GM18511 (cell line): ENCODE results near the gene MKKS.

Experiments
- ATAC-seq: cut with Tn5 transposase; IDR thresholded peaks from one replicate; pipeline ENCODE4 v1.9.1; 2021; ENCODE audit warnings: mild to moderate bottlenecking, moderate library complexity; ENCODE audit not compliant: unreplicated experiment

The MKKS gene

DNA sequence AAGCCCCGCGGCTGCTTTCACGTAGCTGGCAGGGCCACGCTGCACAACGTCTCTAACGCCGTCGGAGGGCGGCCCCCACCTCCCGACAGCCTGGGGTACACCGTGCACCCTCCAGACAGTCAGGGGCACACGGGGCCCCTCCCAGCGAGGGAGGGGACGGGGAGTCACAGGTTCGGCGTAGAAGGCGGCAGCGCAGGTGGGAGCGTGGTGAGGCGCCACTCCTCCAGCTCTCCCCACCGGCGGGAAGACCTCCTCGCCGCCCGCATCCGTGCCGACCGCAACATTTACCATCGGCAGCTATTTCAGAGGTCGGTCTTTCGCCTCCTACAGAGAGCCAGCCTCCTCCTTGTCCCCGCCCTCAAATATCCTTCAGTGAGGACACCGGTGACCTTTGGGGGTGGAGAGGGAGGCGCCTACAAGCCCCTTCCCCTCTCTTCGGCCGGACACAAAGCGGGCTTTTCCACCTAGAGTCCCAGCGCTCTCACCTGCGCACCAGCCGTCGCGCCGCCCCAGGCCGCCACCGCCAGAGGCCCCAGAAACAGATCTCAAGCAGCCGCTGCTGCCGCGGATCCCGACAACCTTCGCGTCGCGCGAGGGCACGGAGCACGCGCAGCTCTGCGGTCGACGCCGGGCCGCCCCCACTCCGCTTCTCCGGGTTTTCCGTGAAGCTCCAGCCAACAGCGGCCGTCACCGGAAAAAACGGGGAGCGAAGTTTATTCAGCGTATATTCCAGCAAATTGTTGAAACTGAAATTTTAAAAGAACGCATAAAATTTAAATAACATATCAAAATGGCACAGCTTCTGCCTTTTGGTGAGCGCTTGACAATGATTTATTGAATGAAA is at the start of gene MKKS:
TSS of gene MKKS (minus strand) at position 600 of the 844 bp plus-strand sequence. CDS start 20,708 bp downstream, outside the sequence.
- ATAC-seq = peak; percentile 62

DNA sequence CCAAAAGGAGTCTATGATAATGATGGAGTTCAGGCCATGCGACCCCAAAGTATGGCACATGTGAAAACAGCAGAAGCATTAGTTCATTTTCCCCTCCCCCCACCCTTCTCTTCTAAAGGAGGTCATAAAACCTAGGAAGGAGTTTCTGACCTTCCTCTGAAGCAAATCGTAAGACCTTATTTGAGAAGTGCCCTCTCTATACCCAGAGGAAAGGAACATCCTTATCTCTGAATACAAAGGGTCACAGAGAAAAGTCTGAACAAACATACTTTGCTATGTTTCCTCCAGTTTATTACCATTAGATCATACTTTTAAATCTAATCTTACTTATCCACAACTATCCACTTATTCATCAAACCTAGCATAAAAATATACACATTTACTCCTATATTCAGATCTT is 49.7 kb upstream of the MKKS start:
- ATAC-seq = no peak

DNA sequence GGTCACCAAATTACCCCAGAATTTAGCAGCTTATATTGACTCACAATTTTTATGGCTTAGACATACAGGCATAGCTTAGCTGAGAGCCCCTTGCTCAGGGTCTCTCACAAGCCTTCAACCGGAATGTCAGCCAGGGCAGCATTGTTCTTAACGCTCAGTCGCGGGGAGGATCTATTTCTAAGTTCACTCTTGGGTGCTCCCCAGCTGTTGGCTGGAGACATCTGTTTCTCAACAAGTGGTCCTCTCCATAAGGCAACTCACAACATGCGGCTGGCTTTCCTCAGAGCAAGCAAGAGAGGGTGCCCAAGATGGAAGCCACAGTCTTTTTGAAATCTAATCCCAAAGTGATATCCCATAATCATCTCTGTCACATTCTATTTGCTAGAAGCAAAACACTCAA is 47.7 kb upstream of the MKKS start:
- no peak for ATAC-seq

DNA sequence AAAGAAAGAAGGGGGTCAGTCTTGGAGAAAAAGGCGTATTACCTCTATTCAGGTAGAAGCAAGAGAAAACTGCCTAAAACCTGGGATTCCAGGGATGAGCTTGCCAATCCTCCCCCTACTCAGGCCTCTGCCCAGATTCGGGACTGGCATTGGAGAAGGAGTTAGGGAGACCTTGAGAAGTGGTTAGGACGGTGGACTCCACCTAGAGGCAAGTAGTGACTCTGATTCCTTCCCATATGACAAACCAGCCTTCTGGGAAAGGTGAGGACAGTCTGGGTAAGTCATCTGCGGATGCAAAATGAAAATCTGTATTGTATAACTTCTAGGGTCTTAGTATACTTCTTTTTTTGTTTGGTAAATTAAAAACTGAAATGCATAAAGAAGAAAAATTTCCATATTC is 44.9 kb upstream of the MKKS start:
- ATAC-seq = no peak

DNA sequence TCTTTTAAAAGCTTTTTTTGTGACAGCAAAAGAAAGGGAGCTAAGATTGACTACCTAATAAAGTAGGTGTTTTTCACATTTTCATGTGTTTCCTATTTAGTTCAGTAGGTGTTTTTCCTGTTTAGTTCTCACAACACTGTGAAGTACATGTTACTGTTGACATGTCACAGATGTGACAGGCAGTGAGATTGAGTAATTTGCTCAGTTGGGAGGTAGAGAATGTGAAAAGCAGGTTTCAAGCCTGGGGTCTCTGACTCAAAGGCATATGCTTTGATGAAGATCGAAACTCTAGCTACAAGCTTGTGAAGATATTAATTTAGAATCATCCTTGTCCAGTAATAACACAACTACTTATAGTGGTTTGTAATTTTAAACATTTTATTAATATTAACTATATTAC is 44.2 kb upstream of the MKKS start:
- ATAC-seq = peak; percentile 79

DNA sequence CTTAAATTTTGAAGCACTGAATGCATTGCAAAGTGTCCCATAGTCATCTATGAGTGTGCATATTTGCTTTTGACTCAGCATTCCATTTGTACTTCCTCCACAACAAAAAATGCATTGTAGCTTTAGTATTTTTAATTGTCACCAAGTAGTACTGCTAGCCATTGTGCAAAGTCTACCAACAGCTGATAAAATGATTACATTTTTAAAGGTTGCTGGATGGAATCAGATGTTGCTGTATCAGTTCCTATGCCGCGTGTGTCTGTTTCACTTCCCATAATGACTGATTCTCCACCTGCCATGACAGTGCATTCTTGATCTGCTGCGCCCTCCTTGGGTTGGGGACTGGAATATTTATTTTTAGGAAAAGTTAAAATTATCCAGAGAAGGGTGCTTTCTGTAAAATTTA is 42.3 kb upstream of the MKKS start:
- peak; percentile 71 for ATAC-seq

DNA sequence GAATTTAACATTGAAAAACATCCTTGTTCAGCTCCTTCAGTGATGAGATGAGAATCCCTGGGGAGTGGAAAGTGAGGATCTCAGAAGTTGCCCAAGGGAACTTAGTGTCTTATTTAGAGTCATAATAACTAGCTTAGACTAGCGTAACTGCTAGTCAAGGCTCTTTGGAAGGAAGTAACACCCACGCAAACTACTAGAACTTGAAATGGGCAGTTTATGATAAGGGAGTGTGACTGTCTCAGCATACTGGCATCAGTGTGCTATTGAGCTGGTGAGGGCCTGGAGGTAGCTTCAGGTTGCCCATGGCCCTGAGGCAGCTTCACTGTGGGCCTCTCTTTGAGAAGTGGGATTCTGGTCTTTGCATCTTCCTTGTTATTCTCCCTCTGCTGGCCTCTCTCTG is 41.2 kb upstream of the MKKS start:
- no peak for ATAC-seq

DNA sequence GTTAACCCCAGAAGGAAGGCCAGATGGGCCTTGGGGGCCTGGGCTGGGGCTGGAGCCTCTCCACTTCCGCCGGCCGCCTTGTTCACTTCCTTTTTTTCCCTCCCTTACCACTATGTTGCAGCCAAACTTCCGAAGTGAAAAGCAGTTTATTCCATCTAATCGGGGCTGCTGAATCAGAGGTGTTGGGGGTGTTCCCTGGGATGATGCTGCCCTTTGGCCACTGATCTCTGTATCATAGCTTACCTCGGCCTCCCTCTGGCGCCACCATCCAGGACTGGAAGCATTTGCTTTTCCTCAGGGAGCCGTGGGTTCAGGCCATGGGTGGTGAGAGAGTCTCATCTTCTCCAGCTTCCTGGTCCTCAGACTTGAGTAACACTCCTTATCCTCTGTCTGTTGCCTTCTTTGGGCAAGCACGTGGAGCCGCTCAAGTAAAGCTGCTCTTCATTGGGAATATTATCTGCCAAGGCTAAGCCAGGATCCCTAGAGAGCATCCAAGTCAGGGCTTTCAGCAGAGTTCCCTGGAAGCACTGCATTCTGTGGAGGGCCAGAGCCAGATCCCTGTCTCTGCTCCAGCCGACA is 40.7 kb upstream of the MKKS start:
- ATAC-seq = no peak

DNA sequence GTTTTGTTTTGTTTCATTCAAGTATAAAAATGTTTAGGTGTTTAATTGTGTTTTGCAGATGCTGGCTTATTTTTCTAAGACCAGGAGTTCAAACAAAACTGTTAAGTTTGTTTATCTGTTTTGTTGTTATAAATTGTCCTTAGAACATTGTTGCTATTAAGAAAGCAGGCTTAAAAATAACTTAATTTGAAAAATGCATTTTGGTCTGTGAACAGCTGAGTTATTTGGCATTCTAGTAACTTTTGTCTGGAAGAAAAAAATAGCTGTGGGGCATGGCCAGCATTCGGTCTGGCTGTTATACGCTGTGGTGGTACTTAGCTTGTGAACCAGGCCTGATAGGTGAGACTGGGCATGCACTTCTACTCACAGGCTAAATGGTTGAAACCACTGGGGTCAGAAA is 38.8 kb upstream of the MKKS start:
- ATAC-seq = no peak

DNA sequence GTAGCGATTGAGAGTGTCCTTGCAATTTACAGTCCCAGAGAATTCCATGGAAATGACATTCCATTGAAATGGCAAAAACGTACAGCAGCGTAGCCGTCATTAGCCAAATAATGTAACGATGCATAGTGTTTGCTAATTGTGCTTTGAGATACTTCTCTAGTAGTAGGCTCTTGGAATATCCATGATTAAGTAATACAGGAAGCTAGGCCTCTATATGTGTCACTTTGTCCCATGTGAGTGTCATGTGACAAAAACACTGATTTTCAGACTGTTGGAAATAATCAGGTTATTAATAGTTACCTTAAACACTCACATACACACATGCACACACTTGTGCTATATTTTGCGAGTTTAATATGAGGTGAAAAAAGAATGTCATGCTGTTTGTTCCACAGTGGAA is 36.3 kb upstream of the MKKS start:
- ATAC-seq = no peak

DNA sequence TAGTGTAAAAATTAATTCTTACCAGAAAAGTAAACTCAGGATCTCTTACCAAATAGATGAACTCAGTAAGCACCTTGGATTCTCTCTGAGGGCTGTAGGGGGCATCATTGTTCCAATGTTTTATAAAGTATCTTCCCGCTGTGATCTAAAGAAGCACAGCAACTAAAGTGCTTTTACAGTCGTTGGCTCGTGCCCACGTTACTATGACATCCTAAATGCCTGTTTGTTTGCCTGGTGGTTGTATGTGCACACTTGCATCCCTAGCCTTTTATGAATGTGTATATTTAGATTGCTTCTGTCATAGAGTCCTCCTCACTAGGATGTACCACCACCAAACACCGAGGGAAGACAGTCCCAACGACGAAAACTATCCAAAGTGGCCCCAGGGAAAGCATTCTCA is 35.6 kb upstream of the MKKS start:
- no peak for ATAC-seq

DNA sequence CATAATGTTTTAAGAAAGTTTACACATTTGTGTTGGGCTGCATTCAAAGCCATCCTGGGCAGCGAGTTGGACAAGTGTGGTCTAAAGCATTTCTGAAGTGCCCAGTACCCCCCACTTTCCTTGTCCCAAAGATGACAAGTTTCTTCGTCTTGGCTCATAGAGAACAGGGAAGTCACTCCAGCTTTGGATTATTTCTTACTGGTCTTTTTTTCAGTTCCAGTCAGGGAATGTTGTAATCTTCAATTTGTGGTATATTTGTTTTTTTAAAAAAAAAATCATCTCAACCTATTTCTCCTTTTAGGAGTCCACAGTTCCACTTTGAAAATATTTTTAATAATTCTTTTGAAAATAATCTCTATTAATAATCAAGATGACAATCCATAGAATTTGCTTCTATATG is 35.0 kb upstream of the MKKS start:
- ATAC-seq = no peak

DNA sequence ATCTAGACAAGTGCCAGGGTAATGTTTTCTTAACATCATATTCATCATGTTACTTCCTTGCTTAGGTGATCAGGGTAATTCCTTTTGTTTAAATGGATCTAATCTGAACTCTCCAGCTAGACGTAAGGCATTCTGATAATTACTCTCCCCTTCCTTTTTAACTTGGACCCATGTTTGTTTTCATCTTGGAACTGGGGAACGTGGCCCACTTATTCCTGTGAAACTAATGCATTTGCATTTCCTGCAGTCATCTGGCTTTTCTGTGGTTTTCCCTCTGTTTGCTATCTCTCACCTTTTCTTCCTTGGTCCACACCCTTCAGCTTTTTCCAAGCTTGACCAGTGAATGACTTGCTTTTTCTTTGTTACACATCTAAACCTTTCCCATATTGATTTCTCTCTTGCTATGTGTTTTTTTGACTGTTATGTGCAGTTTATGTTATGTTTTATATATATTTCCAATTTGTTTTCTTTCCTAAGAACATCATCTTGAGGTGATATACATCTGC is 34.4 kb upstream of the MKKS start:
- ATAC-seq = no peak

DNA sequence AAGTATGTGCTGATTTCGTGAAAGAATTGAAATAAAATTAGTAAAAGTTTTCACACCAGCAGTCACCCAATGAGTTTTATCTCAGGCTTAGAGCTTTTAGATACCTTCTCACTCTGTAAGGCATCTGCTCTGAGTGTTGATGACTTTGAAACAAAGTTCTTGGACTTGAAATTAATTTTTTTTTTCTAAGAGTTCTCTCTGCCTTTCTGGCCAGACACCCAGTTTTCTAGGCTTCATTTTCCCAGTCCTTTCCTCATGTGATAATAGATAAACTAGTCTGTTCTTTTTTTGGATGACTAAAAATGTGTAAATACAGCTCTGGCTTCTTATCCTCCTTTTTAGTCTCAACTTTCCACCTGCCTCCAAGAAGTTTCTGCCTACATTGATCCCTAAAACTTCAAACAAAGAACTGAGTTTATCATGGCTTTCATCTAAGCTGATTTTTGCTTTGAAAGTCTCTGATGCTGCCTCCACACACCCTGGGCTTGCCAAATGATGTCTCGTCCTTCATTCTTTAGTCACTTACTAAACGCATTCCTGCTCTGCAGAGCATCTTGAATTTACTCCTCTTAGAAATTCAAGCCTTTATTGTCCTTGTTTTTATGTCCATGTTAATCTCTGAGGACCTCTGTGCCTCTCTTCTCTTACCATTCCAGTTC is 33.8 kb upstream of the MKKS start:
- no peak for ATAC-seq

DNA sequence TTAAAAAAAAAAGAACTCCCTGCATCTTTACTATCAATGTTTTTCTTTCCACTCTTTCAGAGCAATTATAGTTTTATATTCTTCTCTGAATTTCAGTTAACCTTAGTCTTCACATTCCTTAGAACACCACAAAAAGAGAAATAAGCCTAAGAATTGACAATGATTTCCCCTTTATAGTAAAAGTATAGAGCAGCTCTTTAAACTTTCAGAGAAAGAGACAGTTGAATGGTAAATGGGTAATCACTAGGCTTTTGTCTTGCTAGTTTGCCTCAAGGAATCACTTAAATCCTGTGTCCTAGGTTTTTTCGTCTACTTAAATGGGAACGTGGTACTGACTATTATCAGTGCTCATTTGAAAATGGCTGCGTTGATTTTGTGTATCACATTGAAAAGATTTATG is 32.8 kb upstream of the MKKS start:
- no peak for ATAC-seq

DNA sequence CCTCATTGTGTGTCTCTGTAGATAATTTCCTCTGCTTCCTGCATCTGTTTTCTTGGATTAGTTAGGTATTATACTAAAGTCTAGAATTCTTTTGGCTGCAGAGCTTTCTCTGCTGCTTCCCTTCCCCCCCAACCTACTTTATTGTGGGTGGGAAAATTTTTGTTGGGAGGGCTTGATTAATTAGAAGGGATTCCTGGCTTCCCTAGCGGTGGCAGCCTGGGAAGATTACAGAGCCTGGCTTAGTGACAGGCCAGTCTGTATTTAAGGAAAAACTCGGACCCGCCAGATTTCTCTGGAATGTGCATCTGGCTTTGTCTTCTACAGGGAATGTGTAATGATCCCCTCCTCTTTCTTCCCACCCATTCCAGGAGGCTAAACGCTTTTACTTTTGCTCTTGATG is 32.3 kb upstream of the MKKS start:
- no peak for ATAC-seq

DNA sequence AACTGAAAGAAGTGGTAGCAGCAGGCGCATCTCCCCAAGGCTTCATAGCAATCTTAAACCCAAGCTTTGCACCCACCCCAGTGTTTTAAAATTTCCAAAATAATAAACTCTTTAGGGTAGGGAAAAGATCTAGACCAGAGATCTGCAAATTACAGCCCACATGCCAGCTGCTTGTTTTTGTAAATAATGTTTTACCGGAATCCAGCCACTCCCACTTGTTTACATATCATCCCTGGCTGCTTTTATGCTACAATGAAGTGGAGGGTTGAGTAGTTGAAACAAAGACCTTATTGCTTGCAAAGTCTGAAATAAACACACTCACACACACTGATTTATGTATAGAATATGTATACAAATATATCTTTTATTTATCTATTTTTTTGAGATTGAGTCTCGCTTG is 31.1 kb upstream of the MKKS start:
- ATAC-seq = no peak

DNA sequence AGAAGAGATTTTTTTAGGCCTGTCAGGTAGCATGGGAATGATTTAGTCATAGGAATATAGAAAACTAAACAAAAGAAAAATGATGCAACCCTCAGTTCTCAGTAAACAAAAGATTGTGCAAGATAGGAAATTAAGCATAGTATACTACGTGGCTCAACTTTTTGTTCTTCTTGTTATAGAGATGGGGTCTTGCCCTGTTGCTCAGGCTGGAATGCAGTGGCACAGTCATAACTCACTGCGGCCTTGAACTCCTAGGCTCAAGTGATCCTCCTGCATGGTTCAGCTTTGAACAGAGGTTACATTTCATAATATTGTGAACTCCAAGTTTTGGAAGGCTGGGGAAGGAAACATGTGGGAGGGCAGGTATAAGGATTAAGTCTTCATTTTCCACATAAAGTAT is 29.6 kb upstream of the MKKS start:
- ATAC-seq = no peak

DNA sequence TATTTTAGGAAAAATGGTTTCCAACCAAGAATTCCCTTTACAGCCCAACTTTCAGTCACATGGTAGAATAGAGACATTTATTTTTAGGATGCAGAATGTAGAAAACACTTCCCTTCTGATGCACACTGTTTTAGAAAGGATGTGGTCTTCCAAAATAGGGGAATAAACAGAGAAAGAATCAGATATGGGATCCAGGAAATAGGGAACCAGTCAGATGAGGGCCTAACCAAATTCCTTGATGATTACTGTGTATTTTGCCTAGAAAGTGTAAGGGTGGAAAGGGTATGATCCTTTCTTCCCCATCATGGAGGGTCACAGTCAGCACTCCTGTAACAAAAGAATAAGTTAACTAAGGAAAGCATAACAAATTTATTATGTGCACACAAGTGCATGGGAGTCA is 28.5 kb upstream of the MKKS start:
- no peak for ATAC-seq

DNA sequence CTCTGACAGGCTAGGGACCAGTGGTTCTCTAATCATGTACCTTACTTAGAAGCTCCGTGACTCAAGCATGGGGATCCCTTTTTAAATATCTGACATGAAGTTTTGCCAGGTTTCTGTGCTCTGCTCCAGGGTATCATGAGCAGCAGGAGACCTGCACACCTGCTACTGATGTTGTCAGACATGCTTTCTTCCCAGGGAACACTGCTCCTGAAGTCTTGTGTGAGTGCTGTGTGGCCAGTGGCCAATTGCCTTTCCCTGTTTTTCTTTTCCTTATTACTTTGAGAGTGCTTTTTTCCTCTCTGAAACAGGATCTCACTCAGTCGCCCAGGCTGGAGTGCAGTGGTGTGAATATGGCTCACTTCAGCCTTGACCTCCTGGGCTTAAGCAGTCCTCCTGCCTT is 27.5 kb upstream of the MKKS start:
- ATAC-seq = no peak

DNA sequence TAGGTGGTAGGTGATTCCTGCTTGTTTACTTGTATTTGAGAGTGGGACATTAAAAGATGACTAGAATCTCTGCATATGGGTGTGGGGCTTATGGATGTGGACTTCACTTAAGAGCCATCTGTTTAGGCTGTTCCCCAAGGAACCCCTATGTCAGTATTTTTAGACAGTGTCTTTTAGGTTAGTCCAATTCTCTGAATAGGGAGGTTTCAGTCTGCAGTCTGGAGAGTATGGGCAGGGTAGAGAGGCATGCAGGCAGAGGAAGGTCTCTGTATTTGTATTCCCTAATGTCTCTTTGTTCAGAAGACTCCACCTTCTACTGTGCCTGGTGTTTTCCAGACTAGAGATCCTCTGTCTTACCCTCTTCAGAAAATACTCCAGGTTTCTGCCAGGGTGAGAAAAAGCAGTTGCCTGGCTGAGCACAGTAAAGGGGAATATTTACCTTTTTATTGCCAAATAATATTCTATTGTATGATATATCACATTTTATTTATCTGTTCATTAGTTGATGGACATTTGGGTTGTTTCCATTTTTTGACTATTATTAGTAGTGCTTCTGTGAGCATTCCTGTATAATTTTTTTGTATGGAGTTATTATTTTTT is 20.2 kb upstream of the MKKS start:
- no peak for ATAC-seq

DNA sequence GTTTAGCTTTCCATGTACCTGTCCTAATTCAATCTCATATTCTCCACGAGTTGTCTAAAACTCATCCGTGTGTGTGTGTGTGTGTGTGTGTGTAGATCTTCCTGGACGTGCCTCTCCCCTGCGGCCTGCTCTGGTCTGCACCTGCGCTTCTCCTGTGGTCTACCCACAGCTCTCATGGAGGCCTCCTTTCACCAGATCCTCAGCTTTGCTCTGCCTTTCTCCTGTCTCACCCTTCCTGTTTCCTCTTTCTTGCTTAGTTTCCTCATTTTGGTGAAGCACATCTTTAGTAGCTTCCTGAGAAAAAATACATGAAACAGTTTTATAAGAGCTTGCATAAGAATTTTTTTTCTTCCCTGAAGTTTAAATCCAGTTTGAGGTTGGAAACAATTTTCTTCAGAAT is 19.2 kb upstream of the MKKS start:
- peak; percentile 93 for ATAC-seq
